Activated CD4-positive, alpha-beta T cell treated with anti-CD3 and anti-CD28 coated beads, Interleukin-10, Interleukin-2, amounts not matched to agents 100 ng/mL and 50 ng/mL, durations not matched to agents 16 hours and 8 hours (primary cell): ENCODE results near the gene TCTA.
"Not testable (repeated sequence)": the region's sequence is repeated elsewhere in the genome, so short reads cannot be mapped to it uniquely, and the experiment has no call there.

Experiments used
- DNase-seq: peaks from one replicate; pipeline ENCODE4 v3.0.0-alpha.2; 2020

The TCTA gene, protein sequence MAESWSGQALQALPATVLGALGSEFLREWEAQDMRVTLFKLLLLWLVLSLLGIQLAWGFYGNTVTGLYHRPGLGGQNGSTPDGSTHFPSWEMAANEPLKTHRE

DNA sequence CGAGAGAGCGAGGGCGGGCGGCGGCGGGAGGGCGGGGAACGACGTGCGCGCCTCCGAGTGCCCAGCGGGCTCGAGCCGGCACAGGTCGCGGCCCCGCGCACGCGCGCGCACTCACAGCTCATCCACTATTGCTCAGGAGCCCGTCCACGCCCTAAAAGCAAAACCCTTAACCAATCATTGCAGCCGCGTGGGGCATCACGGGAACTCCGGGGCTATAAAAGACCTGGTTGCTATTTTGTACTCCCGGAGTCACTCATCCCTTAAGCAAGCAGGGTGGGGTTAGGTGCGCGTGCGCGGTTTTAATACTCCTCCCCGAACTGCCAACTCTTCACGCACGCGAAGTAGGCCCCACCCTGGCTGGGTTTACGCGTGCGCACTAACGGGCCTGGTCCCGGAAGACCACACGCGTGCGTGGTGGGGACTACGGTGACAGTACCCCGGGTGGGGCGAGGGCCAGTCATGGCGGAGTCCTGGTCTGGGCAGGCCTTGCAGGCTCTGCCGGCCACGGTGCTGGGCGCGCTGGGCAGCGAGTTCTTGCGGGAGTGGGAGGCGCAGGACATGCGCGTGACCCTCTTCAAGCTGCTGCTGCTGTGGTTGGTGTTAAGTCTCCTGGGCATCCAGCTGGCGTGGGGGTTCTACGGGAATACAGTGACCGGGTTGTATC lies at the start of gene TCTA, which contains the start of gene RHOA:
TSS of gene TCTA (plus strand) at position 456 of the 664 bp plus-strand sequence. CDS start at position 460, 4 bp downstream.
TSS of gene RHOA (minus strand) at position 9 of the 664 bp plus-strand sequence. CDS start 36,387 bp downstream, outside the sequence.
- peak; percentile 100 for DNase-seq

DNA sequence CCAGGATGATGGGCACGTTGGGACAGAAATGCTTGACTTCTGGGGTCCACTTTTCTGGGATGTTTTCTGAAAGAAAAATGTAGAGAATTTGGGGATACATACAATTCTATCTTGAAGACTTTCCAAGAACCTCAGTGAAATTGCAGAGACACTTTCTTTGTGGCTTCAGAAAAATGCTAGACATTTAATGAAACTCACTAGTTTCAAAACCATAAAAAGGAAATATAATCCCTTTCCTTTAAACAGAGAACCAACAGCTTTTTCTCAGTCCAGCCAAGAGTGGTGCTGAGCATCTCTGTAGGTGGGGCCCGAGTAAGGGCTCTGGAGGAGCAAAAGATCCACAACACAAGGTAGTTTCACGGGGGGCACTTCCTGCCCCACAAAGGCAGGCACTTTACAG lies 49.7 kb upstream of the TCTA start:
- DNase-seq: no peak

DNA sequence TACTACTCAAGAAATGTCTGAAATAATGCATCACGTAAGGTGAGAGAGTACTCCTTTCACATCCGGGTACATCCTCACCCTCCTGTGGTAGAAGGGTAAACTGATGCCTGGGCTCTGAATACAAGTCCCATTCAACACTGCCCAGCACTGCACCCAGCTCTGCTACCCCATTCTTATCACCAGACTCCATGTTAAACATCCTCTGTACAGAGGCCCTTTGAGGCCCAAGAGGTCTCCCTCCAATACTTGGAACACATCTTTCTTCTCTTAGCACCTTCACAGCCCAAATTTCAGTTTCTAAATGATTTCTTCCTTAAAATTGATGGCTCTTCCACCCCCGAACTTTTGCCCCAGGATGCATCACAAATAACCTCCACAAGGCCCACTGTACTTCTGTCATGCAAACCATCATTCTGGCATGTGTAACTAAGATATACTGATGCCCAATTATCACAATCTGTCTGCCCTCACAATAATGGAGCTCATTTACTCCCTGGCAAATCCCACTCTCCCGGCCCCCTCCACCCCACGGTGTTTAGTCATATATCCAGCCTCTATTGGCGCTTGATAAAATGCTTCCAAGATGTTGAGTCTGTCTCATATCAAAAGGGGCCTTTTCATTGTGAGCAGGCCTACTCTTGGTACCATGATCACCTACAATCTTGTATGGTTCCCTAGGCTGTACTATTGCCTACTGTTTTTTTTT lies 41.5 kb upstream of the TCTA start:
- no peak for DNase-seq

DNA sequence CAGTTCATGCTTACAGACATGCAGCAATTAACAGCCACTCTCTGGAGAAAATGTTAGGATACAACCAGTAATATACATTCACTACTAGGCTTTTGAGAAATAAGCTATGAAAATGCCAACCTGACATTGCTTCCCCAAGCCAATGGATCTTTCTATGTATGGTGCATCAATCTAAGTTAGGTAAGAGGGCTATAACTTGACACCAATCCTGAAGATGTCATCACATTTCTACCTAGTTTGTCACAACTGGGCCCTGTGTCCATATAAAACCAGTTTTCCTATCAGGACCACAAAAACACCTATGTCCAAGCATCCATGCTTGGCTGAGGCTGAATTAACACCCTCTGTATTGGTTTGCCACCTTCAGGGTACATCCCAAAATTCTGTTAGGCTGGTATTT lies 40.3 kb upstream of the TCTA start:
- DNase-seq: no peak

DNA sequence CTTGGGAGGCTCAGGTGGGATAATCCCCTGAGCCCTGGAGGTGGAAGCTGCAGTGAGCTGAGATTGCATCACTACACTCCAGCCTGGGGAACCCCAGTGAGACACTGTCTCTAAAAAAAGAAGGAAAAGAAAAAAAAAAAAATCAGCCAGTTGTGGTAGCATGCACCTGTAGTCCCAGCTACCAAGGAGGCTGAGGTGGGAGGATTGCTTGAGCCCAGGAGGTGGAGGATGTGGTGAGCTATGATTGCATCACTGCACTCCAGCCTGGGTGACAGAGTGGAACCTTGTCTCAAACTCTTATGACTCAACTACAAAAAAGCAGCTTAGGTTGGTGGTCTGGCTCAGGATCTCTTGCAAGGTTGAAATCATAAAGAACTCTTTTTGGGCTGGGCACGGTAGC lies 34.7 kb upstream of the TCTA start:
- peak; percentile 76 for DNase-seq

DNA sequence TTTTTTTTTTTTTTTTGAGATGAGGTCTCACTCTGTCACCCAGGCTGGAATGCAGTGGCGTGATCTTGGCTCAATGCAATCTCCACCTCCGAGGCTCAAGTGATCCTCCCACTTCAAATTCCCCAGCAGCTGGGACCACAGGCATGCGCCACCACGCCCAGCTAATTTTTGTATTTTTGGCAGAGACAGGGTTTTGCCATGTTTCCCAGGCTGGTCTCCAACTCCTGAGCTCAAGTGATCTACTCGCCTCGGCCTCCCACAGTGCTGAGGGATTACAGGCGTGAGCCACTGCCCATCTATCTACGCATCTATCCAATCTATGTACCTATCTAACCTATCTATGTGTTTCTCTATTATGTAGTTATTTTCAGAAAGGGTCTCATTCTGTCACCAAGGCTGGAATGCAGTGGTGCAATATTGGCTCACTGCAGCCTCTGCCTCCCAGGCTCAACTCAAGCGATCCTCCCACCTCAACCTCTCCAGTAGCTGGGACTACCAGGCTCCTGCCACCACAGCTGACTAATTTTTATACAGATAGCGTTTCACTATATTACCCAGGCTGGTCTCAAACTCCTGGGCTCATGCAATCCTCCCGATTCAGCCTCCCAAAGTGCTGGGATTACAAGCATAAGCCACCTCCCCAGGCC lies 33.9 kb upstream of the TCTA start:
- DNase-seq: no peak

DNA sequence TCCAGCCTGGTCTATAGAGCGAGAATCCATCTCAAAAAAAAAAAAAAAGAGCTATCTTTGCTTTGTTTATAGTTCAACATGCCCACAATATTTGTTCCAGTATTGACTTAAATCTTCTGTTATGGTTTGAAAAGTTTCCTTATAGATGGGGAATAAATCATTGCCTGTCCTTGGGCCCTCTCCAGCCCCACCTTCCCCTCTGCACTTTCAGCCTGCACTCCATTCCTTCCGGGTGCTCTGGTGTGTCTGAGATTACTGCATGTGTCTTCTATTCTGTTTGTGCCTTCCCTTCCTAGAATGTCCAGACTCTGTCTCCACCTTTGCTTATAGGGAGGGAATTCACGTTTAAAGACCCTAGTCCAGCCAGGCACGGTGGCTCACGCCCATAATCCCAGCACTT lies 28.8 kb upstream of the TCTA start:
- DNase-seq: no peak

DNA sequence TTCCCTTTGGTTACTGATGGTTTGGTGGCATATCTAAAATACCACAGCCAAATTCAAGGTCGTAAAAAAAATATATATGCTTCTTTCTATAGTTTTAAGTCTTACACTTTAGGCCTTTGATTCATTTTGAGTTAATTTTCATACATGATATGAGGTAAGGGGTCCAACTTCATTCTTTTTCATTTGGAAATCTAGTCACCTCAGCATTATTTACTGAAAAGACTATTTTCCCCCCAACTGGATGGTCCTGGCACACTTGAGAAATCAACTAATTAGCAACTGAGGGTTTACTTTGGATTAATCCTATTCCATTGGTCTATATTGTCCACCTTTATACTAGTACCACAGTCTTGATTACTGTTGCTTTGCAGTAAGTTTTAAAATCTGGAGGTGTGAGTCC lies 26.6 kb upstream of the TCTA start:
- no peak for DNase-seq

DNA sequence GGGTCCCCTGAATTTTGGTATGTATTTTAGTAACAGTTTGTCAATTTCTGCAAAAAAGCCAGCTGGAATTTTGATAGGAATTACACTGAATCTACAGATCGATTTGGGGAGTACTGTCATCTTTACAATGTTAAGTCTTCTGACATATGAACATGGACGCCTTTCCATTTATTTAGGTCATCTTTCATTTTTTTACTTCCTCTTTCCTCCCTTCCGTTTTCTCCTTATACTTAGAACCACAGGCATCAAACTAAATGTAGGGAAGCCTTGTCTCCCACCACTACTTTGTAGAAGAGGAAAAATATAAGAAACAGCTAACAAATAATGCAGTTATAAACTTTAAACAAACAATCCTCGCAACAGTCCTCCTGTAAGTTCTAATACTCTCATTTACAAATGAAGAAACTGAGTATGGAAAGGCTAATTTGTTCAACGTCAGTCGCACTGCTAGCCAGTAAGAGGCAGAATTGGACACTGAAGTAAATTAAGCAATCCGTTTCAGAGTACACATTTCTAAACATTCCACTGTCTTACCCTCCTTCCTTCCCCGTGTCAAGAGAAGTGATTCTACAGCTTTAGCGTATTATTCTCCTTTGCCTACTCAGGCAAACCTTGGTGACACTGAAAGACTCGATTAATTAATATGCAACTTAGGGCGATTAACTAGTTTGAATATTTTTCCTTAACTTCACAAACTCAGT lies 26.0 kb upstream of the TCTA start:
- no peak for DNase-seq

DNA sequence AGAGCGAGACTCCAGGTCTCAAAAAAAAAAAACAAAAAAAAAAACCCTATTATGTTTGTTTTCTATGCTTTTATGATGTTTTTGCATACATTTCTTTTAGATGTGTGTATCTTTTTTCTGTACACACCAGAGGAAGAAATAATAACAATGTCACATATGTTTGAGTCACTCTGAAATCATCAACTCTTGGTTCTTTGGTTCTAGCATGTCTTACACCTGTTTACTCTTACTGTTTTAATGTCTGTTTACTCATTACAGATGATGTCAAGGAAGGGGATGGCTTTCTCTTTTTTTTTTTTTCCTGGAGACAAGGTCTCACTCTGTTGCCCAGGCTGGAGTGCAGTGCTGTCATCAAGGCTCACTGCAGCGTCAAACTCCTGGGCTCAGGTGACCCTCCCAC lies 24.5 kb upstream of the TCTA start:
- DNase-seq: no peak

DNA sequence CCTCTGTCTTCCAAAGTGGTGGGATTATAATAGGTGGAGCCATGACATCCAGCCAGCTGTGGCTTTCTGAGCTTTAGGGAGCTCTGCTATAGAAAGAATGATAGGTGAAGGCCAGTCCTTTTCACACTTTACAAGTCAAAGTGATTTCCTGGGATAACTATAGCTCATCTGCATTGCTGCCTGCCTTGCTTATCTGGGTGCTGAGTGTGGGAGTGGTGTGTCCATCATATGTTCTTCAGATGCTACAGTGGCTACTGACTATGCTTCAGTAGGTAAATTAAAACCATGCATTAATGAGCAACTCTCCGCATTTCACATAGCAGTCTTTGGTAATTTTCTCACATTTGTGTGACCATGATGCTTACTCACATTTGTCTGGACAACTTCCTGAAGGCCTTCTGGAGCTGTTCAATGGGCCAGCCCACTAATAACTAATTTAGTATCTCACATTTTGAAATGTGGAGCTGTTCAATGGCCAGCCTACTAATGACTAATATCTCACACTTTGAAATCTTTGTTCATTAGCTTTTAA lies 23.9 kb upstream of the TCTA start:
- no peak for DNase-seq

DNA sequence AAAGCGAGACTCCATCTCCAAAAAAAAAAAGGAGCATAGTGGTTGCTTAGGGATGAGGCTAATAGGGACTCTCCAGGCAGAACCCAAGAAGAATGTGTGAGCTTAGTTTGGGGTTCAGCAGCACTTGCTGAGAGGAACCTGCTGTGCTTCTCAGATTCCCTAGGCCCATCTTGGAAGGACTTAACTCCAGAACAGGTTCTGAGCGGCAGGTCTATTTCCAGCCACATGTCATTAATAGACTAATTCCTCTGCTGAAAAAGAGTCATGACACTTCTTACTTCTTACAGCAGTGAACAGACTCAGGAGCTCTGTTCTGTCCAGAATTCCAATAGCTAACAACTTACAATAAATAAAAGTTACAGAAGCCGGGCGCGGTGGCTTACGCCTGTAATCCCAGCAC lies 22.9 kb upstream of the TCTA start:
- no peak for DNase-seq

DNA sequence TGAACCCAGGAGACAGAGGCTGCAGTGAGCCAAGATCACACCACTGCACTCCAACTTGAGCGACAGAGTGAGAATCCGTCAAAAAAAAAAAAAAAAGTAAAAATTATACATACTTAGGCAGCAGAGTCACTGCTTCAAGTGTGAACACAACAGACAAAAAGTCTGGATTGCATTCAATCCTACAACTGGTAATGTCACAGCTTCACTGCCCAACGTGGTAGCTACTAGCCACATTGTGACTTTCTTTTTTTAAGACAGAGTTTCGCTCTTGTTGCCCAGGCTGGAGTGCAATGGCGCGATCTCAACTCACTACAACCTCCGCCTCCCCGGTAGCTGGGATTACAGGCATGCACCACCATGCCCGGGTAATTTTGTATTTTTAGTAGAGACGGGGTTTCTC lies 20.9 kb upstream of the TCTA start:
- DNase-seq: not testable (repeated sequence)

DNA sequence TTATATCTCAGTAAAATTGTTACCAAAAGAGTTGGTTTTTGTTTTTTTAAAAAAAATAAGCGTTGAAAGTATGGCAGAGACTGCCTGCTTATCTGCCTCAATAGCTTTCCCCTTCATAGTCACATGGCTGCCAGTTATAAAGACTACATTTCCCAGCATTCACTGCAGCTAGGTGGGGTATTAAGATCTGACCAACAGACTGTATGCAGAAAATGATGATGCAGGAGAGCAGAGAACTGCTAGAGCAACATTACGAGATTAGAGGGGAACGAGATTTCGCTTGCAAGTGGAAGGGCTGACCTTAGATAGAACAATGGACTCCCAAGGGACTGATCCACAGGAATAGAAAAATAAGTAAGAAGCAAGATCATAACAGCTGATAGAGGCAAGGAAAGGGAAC lies 14.8 kb upstream of the TCTA start:
- peak; percentile 36 for DNase-seq

DNA sequence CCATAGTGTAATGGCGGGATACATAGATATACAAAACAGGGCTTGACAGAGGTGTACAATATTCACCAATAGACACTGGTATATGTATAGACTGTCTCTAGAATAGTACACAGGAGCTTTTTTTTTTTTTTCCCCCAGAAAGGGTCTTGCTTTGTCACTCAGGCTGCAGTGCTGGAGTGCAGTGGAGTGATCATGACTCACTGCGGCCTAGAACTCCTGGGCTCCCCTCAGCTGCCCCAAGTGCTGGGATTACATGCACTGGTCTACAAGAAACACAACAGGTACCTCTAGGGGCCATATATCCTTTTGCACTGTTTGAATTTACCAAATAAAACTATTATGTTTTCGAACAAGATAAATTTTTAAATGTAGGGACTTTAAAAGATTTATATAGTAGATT lies 12.8 kb upstream of the TCTA start:
- DNase-seq: no peak

DNA sequence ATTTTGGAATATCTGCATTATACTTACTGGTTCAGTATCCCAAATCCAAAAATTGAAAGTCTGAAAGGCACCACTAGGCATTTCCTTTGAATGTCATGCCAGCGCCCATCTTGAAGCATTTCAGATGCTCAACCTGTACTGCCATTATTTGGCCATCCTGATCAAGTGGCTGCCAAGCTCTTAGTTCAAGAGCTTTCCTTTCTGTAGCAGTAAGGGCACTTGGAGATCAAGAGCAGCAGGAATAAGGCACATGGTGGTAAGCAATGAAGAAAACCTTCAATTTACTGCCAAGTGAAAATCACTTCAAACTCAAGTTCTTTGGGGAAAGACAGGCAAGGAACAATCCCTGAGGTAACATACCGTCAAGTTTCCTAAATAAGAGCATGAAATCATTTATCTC lies 10.5 kb upstream of the TCTA start:
- no peak for DNase-seq

DNA sequence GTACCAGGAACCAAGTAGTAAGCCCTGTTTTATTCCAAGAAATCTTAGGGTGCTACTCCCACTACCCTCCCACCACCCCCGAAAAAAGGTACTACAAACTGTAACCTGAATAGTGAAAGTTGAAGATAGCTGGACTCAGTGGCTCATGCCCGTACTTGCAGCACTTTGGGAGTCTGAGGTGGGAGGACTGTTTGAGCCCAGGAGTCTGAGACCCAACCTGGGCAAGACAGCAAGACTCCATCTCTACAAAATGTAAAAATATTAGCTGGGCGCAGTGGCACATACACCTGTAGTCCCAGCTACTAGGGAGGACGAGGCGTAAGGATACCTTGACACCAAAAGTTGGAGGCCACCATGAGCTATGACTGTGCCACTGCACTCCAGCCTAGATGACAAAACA lies 8.3 kb upstream of the TCTA start:
- no peak for DNase-seq

DNA sequence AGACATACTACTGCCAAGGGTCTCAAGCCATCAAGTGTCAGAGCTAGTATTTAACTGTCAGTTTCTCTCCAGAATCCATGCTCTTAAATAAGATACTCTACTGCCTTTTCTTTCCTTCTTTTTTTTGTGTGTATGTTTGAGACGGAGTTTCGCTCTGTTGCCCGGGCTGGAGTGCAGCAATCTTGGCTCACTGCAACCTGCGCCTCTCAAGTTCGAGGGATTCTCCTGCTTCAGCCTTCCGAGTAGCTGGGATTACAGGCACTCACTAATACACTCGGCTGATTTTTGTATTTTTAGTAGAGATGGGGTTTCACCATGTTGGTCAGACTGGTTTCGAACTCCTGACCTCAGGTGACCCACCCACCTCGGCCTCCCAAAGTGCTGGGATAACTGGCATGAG lies 6.7 kb upstream of the TCTA start:
- not testable (repeated sequence) for DNase-seq

DNA sequence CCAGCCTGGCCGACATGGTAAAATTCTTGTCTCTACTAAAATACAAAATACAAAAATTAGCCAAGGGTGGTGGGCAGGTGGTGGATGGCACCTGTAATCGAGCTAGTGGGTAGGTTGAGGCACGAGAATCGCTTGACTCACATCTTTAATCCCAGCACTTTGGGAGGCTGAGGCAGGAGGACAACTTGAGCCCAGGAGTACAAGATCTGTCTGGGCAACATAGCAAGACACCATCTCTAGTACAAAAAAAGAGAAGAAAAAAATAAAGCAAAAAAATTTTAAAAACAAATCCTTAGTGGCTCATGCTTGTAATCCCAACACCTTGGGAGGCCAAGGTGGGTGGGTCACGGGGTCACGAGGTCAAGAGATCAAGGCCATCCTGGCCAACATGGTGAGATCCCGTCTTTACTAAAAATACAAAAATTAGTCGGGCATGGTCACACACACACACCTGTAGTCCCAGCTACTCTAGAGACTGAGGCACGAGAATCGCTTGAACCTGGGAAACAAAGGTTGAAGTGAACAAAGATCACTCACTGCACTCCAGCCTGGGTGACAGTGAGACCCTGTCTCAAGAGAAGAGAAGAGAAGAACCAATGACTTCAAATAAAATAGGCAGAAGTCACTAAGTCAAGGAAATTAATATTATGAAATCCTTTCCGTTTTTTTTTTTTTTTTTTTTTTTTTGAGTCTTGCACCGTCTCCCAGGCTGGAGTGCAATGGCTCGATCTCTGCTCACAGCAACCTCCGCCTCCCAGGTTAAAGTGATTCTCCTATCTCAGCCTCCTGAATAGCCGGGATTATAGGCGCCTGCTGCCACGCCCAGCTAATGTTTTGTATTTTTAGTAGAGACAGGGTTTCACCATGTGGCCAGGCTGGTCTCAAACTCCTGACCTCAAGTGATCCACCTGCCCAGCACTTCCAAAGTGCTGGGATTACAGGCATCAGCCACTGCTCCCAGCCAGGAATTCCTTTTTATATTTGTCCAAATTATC lies 5.4 kb upstream of the TCTA start:
- DNase-seq: no peak

DNA sequence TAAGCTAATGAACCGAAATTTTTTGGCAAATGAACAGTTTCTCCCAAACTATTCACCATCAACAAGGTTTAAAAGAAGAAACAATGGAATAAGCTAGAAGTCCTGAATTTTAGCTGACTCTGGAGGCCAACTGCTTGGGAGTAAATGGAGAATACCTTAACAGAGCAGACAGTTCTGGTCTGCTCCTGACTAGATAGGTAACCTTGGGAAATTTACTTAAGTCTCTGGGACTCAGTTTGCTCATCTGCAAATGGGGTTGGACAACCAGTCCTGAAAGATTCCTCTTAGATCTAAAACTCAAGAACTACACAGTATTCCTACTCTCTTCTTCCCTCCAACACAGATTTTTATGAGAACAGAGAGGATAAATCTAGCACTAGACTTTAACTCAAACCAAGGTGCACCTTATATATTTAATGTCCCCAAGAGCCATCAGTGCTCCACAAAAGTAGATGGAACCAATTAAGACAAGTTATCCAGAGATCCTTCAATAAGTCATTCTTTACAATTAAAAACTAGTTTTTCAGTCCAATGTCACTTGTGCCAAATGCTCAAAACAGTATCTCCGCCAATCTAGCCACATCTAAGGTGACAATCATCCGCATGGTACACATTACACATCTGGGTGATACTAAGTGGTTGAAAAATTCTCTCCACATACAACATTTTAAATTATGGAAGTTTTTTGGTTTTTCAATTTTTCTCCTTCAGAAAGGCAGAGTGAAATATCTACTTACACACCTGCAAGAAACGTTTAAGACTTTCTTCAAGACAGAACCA lies 2.0 kb upstream of the TCTA start:
- peak; percentile 34 for DNase-seq
